GM18511 (cell line): ENCODE data around the gene PAPPA2.
"Not testable (repeated sequence)": the region's sequence is repeated elsewhere in the genome, so short reads cannot be mapped to it uniquely, and the experiment has no call there.

Source experiments
- ATAC-seq: cut with Tn5 transposase; IDR thresholded peaks from one replicate; pipeline ENCODE4 v1.9.1; 2021; ENCODE audit warnings: mild to moderate bottlenecking, moderate library complexity; ENCODE audit not compliant: unreplicated experiment

Gene PAPPA2

DNA sequence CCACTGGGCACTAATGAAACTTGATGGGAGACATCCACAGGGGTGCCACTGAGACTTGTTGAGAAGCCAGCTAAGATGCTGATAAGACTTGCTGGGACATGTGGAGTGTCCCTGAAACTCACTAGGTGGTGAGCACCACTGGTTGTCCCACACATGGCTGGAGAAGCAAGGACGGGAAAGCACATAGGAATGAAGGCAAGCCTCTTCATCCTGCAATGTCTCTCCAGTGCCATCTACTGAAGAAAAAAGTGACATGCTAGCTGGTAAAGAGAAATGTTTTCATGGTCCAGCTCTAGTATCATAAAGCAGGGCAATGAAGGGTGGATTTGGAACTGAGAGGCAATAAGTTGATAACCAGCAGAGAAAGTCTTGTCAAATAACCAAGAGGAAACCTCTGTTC, 283.0 kb downstream of the PAPPA2 start:
- ATAC-seq, result no peak

DNA sequence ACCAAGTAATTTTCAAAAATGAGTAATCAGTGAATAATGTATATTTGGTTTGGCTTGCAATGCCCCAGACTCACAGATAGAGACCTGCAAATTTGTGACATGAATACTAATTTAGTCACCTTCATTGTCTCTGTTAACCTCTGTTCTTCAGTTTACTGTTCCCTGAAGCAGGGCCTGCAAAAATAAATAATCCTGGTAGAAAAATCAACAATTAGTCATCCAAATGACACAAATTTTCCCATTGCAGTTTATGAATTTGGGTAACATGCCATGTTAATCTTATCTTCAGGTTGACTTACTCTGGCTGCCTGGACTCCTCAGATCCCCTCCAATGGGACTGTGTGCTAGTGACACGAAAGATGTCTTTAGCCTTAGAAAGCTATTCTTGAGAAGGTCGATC, 289.5 kb downstream of the PAPPA2 start:
- ATAC-seq, result no peak

DNA sequence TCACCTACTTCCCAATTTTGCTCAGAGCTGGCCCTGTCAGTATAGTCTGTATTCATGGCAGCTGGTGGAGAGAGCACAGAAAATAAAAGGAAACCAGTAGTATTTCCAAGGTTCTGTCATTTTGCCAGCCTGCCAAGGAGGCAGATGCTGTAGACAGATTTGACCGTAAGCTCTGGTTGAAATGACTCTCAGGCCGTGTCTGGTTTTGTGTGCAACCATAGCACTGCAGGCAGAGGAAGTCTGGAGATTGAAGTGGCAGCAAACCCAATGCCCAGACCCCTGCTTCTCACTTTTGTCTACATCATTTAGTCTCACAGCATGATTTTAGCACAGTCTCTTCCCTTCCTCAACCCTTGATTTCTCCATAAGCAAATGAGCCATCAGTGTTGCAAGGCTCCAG, 291.7 kb downstream of the PAPPA2 start:
- no peak for ATAC-seq

DNA sequence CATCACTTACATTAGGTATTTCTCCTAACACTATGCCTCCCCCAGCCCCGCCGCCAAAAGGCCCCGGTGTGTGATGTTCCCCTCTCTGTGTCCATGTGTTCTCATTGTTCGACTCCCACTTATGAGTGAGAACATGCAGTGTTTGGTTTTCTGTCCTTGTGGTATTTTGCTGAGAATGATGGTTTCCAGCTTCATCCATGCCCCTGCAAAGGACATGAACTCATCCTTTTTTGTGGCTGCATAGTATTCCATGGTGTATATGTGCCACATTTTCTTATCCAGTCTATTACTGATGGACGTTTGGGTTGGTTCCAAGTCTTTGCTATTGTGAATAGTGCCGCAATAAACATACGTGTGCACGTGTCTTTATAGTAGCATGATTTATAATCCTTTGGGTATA, 293.8 kb downstream of the PAPPA2 start:
- ATAC-seq, result not testable (repeated sequence)

DNA sequence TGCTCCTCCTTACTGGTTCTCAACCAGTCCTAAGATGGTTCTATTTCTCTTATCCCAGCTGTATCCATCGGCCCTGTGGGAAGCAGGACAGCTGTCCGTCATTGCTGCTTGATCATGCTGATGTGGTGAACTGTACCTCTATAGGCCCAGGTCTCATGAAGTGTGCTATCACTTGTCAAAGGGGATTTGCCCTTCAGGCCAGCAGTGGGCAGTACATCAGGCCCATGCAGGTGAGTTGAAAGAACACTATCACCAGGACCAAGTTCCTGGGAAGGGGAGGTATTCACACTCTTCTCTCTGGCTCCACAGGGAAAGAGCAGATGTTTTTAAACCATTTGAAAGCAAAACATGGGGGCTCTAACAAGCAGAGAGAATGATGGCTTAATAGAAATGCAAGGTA, 302.6 kb downstream of the PAPPA2 start:
- no peak for ATAC-seq

DNA sequence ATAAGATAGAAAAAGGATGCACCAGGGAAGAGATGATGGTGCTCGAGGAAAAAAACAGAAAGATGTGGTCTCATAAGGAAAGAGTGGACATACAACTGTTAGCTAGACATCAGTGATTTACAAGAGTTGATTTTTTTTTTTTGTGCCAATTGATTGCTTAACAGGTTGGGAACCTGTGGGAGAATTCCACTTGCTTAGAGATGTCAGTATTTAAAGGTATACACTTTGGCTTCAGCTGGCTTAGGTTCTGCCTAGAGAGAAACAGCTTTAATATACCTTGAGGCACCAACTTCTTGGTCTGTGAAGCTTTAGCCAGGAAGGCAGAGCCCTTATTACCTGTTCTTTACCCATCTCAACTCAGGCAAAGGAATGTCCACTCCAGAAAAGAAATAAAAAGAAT, 303.8 kb downstream of the PAPPA2 start:
- ATAC-seq, result no peak

DNA sequence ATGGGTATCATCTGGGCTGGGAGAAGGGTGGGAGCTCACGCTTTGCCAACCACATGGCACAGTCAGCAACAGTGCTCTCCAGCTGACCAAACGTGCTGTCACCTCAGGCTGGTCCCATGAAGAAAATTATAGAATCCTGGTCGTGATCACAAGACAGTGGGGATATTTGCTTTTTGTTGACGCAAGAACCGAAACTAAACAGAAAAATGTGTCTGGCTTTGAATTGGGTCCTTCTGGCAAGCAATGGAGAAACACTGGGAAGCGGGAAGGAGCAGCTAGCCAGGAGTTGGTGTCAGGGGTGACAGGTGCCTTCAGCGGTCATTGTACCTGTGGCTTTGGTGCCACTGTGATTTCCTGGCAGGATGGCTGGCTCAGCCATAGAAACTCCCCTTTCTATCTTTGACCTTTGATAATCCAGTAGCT, 304.8 kb downstream of the PAPPA2 start:
- ATAC-seq, result no peak

DNA sequence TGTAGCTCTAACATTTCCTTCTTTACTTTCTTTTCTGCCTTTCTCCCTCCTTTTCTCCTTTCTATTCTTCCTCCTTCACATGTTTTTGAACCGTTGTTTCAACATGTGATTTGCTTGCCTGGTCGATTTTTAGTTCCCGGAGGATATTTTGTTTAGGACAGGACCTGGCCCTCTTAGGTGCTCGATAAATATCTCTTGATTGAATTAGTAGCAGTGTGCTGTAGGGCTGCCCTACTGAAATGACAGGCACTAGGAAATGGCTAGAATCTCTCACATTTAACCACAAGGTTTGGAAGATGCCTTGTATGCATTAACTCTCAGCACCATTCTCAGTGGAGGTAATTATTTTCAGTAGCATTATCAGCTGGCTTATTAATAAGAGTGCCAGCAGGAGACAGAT, 305.6 kb downstream of the PAPPA2 start:
- no peak for ATAC-seq

DNA sequence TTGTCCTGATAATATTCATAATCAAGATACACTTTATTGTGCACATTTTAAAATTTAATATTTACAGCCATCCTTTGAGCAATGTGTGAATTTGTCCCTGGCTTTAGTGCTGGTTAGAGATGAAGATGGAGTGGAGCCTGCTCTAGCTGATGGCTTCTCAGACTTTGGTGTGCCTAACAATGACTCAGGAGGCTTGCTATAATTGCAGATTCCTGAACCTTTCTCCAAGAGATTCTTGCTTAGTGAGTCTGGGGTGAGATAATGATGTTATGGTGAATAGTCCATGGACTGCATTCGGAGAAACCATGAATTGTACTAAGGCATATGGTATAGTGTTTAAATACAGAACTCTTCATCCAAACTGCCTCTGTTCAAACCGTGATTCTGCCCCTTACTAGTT, 307.1 kb downstream of the PAPPA2 start:
- ATAC-seq, result no peak

DNA sequence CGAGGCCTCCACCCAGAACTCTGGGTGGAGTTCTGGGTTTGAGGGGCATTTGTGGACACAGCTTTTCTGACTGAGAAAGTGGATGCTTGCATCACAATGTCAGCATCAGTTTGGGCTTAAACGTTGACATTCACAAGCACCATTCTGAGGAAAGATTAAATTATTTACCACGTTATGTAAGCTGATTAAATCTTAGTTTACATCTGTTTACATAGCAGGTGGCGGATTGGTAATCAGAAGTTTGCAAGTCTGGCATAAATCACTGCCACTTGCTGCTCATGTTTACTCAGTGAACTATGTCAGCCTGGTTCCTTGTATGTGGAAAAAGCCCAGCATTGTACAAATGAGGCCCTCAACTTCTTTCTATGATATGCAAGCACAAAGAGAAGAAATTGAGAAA, 310.1 kb downstream of the PAPPA2 start:
- ATAC-seq, result no peak

DNA sequence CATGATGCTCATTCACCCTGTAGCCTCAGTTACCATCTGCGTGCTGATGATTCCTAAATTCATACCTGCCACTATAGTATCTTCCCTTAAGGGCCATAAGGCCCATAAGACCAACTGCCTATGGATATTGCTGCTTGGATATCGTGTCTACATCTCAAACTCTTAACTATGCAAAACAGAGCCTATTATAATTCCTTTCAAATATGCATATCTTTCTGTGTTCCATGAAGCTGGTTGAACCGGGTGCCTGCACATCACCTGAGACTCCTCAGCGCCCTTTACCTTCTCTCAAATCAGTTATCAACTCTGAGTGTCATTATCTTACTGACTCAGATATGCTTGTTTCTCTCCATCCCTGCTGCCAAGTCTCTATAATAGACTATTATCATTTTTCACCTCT, 311.2 kb downstream of the PAPPA2 start:
- ATAC-seq, result no peak

DNA sequence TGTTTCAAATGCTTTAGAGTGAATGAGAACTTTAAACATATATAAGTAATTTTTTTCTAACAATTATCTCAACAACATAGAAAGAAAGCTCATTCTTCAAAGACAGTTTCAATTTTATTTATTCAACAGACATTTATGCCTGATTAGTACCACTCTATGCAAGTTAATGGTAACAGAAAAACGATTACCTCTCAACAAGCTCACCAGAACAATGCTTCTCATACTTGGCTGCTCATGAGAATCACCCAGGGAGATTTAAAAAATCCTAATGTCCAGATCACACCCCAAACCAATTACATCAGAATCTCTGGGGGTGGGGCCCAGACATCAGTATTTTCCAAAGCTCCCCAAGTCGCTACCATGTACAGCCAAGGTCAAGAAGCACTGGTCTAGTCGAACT, 312.4 kb downstream of the PAPPA2 start:
- no peak for ATAC-seq

DNA sequence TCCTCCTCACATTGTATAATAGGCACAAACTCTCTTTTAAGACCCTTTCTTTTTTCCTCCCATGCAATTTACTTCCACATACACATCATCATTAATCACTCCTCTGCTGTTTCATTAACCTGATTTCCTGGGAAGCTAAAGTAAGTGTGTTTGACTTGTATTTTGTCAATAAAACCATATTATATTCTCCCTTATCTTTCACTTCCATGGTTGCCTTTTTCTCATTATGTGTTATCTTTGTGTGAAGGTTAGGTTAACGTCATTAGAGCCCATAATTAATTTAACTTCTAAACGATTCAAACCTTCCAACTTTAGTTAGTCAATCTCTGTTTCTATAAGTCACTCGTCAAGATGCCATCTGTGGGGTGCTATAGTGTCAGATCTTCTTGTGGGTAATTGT, 313.0 kb downstream of the PAPPA2 start:
- ATAC-seq, result no peak

DNA sequence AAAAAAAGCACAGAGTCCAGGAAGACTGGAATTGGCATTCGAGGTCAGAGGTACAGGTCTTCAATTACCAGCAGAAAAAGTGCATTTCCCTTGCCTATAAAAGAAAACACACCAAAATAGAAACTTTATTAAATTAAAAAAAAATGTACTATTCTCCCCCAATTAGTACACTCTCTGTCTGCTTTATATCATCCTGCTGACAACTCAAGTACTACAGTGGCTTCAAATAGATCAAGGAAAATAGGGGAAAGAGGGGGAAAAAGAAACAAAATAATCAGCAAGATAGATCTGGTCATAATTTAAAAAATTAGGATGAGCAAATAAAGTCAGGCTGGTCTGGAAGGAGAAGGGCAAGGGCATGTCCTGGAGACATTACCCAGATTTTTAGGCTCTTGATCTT, 315.1 kb downstream of the PAPPA2 start:
- no peak for ATAC-seq

DNA sequence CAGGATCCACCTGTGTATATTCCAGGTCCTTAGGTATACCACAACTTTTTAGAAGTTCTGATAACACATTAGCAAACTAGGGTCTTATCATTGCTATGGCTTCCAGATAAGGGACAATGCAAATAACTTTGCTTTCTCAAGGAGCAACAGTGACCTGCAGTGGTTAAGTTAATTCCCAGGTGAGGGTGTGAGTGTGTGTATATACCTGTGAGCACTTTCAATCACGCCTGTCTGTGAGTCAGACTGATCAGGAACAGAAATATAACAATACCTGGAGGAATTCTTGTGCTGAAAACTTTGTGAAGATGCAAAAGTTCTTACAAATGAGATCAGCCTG, 317.0 kb downstream of the PAPPA2 start:
- no peak for ATAC-seq

DNA sequence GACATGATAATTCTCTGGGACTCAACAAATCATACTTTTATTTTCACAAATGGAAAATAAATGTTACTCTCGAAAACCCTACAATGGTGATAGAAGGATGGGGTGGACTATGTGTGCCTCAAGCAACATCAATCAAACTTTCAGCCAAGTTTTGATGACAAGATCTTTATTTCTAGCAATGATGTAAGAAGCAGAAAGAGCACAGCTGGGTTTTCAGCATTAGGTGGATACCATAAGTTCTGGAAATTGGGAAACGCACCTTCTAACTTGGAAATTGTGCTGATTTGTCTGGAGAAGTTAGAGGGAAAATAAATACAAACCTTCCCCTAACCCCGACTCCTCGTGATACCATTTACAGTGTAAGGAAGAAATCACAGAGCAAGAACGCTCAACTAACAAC, 320.3 kb downstream of the PAPPA2 start:
- no peak for ATAC-seq

DNA sequence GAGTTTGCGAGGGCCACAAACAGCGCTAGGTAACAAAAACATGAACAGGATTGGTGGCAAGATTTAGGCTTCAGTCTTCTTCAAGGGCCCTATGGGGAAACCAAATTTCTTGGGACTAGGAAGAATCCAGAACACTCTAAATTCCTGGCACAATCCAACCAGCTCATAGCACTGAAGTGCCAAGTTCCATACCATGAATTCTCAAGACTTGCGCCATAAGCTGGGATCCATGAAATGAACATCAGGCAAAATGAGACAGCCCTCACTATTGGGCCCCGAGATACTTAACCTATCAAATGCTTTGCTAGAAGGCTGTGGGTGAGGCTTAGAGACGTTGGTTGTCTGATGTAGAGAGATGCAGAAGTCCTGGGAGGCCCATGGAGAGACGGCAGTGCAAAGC, 322.1 kb downstream of the PAPPA2 start:
- ATAC-seq, result no peak

DNA sequence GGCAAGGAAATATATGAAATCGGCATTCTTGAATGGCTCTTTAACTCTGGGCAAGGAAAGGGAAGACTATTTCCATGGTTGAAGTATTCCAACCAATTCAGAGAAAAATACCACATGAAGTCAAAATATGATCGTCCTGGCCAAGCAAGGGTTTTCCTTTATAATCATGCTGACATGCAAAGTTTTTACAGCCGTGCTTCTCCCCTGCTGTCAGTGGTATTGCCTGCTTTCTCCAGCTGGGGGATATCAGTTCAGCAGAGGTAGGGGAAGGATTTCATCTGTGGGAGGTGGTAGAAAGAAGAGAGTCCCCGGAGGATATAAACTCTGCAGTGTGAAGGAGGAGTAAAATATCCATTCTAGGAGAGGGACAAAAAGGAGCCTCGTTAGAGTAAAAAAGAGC, 322.8 kb downstream of the PAPPA2 start:
- peak; percentile 28 for ATAC-seq

DNA sequence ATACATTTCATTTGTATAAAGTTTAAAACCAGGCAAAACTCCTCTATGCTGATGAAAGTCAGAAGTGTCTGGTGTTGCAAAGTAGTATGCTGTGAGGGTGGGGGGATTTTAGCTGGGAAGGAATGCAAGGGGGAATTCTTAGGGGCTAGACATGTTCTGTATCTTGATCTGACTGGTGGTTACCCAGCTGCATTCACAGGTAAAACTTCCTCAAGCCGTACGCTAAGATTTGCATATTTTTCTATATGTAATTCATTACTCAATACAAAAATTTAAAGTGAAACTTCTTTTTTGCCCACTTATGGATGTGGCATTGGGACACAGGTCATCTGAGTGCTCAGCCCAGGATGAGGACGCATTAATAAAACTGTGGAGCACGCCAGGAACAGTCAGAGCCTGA, 323.3 kb downstream of the PAPPA2 start:
- ATAC-seq, result peak; percentile 58

DNA sequence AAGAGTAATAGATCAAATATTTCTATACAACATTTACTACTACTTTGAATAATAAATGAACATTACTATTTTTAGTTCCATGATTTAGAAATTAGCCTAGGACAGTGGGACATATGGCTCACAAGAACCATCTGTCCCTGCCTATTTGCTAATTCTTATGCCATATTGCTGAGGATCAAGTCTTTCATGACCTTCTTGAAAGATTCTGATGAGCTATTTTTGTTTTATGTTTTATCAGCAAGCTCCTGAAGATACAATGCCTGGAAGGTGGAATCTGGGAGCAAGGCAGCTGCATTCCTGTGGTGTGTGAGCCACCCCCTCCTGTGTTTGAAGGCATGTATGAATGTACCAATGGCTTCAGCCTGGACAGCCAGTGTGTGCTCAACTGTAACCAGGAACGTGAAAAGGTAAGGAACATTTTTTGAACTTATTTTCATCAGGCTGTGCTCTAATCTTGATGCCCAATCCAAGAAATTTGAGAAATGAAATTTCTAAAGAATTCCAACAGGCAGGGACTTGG, 326.7 kb downstream of the PAPPA2 start:
- ATAC-seq, result no peak

DNA sequence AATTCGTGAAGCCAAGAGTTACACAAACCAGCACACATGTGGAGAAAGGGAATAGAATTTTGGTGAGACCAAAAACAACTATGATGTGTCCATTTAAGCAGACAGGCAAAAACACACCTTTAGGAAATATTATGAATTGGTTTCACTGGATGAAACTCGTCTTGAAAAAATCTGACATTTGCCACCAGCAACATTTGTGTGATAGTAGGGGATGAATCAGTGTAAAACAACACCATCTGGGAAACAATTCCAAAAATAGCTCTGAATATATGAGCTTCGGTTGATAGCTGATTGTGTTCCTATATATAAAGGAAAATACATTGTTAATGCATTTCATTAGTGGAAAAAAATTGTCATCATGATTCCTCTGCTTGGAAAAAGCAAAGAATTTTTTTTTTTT, 327.8 kb downstream of the PAPPA2 start:
- ATAC-seq, result no peak

DNA sequence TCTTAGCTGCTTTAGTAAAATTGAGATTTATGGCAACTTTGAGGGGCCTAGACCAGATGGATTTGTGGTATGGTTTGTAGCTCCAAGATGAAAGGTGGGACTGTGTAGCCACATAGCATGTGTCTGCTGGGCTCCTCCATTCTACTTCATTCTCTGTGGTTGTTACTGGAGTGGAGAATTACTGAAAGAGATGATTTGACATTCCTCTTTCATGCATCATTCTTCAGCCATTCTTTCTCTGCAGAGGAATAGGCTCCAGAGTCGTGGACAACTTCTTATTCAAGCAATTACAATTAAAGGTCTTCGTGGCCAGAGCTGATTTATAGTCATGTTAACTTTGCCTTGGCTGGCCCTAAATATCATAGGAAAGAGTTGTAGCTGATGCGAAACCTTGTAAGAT, 328.9 kb downstream of the PAPPA2 start:
- ATAC-seq, result no peak

DNA sequence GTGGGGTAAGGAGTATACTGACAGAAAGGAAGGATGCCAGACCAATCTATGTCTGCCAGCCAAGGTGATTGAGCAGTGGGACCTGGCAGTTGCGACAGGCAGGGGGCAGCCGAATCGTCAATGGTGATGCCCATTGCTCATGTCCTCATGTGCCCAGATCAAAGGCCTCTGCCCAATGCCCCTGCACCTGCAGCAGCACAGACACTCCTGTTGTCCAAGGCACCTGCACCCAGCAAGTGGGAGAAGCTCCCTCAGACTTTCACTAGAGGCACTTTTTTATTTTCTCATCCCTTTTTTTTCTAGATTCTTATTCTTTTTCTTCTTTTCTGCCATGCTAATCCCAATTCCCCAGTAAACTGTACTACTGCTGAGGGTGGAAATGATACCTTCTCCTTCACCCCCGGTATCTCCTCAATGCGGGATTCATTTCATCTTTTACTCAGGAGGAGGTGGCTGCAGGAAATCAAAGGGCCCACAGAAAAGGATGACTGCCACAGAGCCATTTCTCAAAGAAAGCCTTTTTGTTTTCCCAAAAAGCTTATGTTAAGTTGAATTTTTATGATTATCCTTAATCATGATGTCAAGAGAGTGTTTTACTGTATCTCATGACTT, 332.0 kb downstream of the PAPPA2 start:
- no peak for ATAC-seq

DNA sequence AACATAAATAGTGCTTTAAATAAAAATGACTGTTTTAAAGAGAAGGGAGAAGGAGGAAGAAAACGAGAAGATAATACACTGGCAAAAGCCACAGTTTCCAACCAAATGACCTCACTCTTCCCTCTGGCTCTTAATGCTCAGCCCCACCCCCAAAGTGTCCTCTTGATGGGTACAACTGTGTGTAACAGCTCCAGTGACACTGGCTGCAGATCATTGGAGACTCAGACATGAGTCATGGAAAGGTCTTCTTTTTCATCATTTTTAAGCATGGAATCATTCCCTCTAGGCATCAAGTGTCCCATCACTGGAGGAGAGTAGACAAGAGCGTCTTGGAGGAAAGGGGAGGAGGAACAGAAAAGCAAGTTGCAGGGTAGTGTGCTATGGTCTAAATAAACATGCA, 333.0 kb downstream of the PAPPA2 start:
- no peak for ATAC-seq
